Nephron (organoid): ENCODE results near the gene KIAA1671.
A peak's percentile ranks its signal among the peaks of the same experiment; 100 is the strongest.

ENCODE experiments used
- H3K27ac Mint-ChIP-seq, 3 experiments: 2 replicates each; pipeline ENCODE4 v1.8.0; 2020; ENCODE audit warnings: mixed read lengths in 3 of 3, mild to moderate bottlenecking in 2 of 3, moderate library complexity in 1 of 3
- H3K27me3 Mint-ChIP-seq: 2 replicates; pipeline ENCODE4 v1.8.0; 2021; ENCODE audit warnings: low read depth, mild to moderate bottlenecking, moderate library complexity, mixed read lengths
- H3K36me3 Mint-ChIP-seq: 2 replicates; pipeline ENCODE4 v1.8.0; 2020; ENCODE audit warnings: low read depth, mixed read lengths
- H3K4me1 Mint-ChIP-seq: 2 replicates; pipeline ENCODE4 v1.8.0; 2020; ENCODE audit warnings: mixed read lengths
- H3K4me3 Mint-ChIP-seq, 3 experiments: 2 replicates each; pipeline ENCODE4 v1.8.0; 2020; ENCODE audit warnings: mild to moderate bottlenecking in 3 of 3, mixed read lengths in 3 of 3, moderate library complexity in 2 of 3
- H3K9me3 Mint-ChIP-seq: 2 replicates; pipeline ENCODE4 v1.8.0; 2020; ENCODE audit warnings: mixed read lengths
- CTCF ChIP-seq, 3 experiments: fragments of 200-600 bp; sonication (generic); IDR thresholded peaks; one replicate each; pipeline ENCODE4 v1.5.0; 2021; ENCODE audit warnings: antibody characterized with exemption in 3 of 3; ENCODE audit not compliant: unreplicated experiment in 3 of 3

KIAA1671 gene

DNA sequence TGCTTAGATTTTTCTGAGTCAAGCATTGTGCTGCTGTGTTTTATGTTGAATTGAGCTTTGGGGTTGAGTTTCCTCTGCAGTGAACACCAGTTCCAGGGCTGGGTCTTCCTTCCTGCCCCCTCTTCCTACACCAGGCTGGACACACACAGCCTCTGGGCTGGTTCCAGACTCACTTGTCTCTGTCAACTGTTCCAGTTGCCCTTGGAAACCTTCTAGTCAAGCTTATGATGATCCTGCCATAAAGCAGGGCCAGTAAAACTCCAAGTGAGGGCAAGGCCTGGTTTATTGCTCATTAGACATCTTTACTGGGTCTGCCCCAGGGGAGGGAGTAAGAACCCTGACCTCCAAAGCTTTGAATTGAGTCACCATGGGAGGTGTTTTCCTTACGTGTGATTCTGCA is 61.1 kb downstream of the KIAA1671 start:
- H3K9me3 Mint-ChIP-seq, result no peaks in the 10 kb centered on the region
- H3K27me3 Mint-ChIP-seq, result peaks cover 6% of the 10 kb centered on the region
- H3K27ac Mint-ChIP-seq, result peak overlapping the region in 1 of 3 experiments; percentile 5
- peaks cover 4% of the 10 kb centered on the region for H3K4me1 Mint-ChIP-seq
- peaks cover 15% of the 10 kb centered on the region for H3K36me3 Mint-ChIP-seq
- no peak overlapping the region for H3K4me3 Mint-ChIP-seq
- no peak for TF ChIP-seq CTCF (IDR thresholded peaks at IDR 0.05; ENCODE audit: unreplicated experiment in 3 of 3)

- Mint-ChIP-seq H3K9me3 (no peaks in the 10 kb centered on the region), H3K4me3 (no peak overlapping the region), H3K4me1 (peaks cover 4% of the 10 kb centered on the region), H3K27ac (no peak overlapping the region), H3K36me3 (peaks cover 19% of the 10 kb centered on the region), H3K27me3 (peaks cover 6% of the 10 kb centered on the region)
- no peak for TF ChIP-seq CTCF (IDR thresholded peaks at IDR 0.05; ENCODE audit: unreplicated experiment in 3 of 3)
Observed at GRCh38 chr22:25014896-25015755, 62.6 kb downstream of the KIAA1671 start.

- Mint-ChIP-seq H3K36me3 (peaks cover 19% of the 10 kb centered on the region), H3K9me3 (no peaks in the 10 kb centered on the region), H3K27ac (no peak overlapping the region), H3K4me1 (peaks cover 4% of the 10 kb centered on the region), H3K4me3 (no peak overlapping the region), H3K27me3 (peaks cover 6% of the 10 kb centered on the region)
- TF ChIP-seq CTCF (IDR thresholded peaks at IDR 0.05; ENCODE audit: unreplicated experiment in 3 of 3), result no peak
Observed at GRCh38 chr22:25016311-25016710, 63.8 kb downstream of the KIAA1671 start.

DNA sequence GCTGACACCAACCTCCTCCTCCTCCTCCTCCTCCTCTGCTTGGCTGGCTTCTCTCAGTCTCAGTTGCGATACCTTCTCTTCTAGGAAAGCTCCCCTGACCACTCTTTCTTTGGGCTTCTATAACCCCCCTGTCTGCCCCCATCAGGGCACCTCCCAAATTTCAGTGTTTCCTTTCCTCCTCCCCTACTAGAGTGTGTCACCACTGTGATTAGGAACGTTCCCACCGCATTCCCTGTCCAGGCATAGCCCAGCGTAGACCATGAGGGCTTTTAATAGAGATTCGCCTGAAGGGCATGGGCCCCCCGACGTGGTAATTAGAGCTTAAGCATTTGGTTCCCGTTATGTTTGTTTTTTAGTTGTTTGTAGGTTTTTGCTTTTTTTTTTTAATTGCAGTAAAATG is 65.5 kb downstream of the KIAA1671 start:
- Mint-ChIP-seq H3K4me1 (peaks cover 8% of the 10 kb centered on the region), H3K4me3 (no peak overlapping the region), H3K9me3 (no peaks in the 10 kb centered on the region), H3K27me3 (peaks cover 2% of the 10 kb centered on the region), H3K27ac (peak overlapping the region in 1 of 3 experiments; percentile 20), H3K36me3 (peaks cover 19% of the 10 kb centered on the region)
- no peak for TF ChIP-seq CTCF (IDR thresholded peaks at IDR 0.05; ENCODE audit: unreplicated experiment in 3 of 3)

DNA sequence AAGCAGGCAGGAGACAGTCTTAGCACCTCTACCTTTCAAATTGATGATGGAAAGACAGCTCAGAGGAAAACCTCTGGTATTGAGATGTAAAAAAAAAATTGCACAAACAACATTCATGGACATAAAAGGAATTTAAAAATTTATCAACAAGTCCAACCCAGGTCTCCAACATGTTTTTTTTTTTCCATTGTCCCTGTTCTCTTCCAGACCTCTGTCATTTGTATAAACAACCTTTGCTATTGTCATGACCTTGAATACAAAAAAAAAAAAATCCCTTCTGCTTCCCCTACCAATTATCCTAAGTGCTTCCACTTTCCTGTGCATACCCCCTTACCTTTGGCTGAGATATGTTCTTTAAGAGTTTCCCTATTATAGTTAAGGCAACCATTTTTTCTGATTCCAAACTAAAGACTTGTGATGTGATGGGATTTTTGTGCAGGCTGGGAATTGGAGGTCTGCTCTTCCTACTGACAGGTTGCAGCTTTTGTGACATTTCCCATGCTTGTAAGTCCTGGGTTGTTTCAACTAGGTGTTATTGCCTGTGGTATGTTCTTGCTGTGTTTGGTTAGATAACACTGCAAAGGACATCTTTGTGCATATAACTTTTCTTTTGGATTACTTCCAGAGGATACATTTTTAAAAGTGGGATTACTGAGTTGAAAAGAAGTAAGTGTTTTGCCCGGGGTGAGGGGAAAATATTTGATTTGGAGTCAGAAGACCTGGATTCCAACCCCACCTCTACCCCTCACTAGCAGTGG is 67.1 kb downstream of the KIAA1671 start:
- Mint-ChIP-seq H3K27ac (no peak overlapping the region), H3K9me3 (no peaks in the 10 kb centered on the region), H3K27me3 (no peaks in the 10 kb centered on the region), H3K4me3 (no peak overlapping the region), H3K36me3 (peaks cover 16% of the 10 kb centered on the region), H3K4me1 (peaks cover 12% of the 10 kb centered on the region)
- TF ChIP-seq CTCF (IDR thresholded peaks at IDR 0.05; ENCODE audit: unreplicated experiment in 3 of 3), result no peak
